Measurements from ENCODE around the gene CADM3.

DNA sequence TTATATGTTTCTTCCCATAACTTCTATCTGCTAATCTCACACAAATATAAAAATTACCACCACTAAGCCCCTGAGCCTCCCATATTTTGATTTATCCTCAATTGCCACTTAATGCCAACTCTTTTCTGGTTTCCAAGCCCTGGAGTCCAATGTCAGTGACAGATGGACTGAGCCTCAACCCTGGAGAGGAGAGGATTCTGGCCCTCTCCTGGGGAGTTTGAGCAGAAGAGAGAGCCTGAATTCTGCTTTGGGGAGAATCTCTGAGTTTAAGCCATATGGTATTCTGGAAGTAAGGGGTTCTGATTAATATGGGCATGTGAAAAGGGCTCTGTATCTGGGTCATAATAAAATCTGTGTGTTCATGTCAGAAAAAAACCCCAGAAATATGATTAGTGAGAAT lies 8.5 kb downstream of the CADM3 start:
- no peak for TF ChIP-seq EZH2phosphoT487 (IDR thresholded peaks at IDR 0.05; ENCODE audit: low read depth, severe bottlenecking, unreplicated experiment)
- TF ChIP-seq, protein P1, sequence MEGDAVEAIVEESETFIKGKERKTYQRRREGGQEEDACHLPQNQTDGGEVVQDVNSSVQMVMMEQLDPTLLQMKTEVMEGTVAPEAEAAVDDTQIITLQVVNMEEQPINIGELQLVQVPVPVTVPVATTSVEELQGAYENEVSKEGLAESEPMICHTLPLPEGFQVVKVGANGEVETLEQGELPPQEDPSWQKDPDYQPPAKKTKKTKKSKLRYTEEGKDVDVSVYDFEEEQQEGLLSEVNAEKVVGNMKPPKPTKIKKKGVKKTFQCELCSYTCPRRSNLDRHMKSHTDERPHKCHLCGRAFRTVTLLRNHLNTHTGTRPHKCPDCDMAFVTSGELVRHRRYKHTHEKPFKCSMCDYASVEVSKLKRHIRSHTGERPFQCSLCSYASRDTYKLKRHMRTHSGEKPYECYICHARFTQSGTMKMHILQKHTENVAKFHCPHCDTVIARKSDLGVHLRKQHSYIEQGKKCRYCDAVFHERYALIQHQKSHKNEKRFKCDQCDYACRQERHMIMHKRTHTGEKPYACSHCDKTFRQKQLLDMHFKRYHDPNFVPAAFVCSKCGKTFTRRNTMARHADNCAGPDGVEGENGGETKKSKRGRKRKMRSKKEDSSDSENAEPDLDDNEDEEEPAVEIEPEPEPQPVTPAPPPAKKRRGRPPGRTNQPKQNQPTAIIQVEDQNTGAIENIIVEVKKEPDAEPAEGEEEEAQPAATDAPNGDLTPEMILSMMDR (IDR thresholded peaks at IDR 0.05; ENCODE audit: poor library complexity) = no peak
